GM23248 (cell line): ENCODE results near the gene DHX9. TPM values are rescaled to one million over a fixed set of nuclear protein-coding genes. Genes with fewer than 3 reads are reported as not detected.

ENCODE experiments used
- DNase-seq: peaks from one replicate; pipeline ENCODE4 v3.0.0-alpha.2; 2015
- H2AFZ ChIP-seq: fragments of 200-600 bp; sonication (generic); 2 replicates; pipeline ENCODE4 v1.6.1; 2016; ENCODE audit warnings: antibody characterized with exemption
- H3F3A ChIP-seq: fragments of 200-600 bp; sonication (generic); 2 replicates; pipeline ENCODE4 v1.6.1; 2016; ENCODE audit warnings: mild to moderate bottlenecking, antibody characterized with exemption, mixed run types; ENCODE audit not compliant: insufficient read depth
- H3K27ac ChIP-seq: fragments of 200-600 bp; sonication (generic); 2 replicates; pipeline ENCODE4 v1.5.1; 2016; ENCODE audit warnings: mild to moderate bottlenecking
- H3K27me3 ChIP-seq: fragments of 200-600 bp; sonication (generic); replicated peaks from 2 replicates; pipeline ENCODE4 v1.6.1; 2016; ENCODE audit warnings: mild to moderate bottlenecking; ENCODE audit not compliant: insufficient read depth
- H3K36me3 ChIP-seq: fragments of 200-600 bp; sonication (generic); 2 replicates; pipeline ENCODE4 v1.6.1; 2016; ENCODE audit warnings: low read depth, mild to moderate bottlenecking
- H3K4me1 ChIP-seq: fragments of 200-600 bp; sonication (generic); 2 replicates; pipeline ENCODE4 v1.6.1; 2016; ENCODE audit warnings: mild to moderate bottlenecking; ENCODE audit not compliant: insufficient read depth
- H3K4me2 ChIP-seq: fragments of 200-600 bp; sonication (generic); one replicate; pipeline ENCODE4 v1.6.1; 2016; ENCODE audit warnings: mild to moderate bottlenecking; ENCODE audit not compliant: unreplicated experiment
- H3K4me3 ChIP-seq: fragments of 200-600 bp; sonication (generic); 2 replicates; pipeline ENCODE4 v1.5.1; 2016; ENCODE audit warnings: mild to moderate bottlenecking
- H3K79me2 ChIP-seq: fragments of 200-600 bp; sonication (generic); 2 replicates; pipeline ENCODE4 v1.6.1; 2016; ENCODE audit warnings: mild to moderate bottlenecking; ENCODE audit not compliant: insufficient read depth
- H3K9ac ChIP-seq: fragments of 200-600 bp; sonication (generic); 2 replicates; pipeline ENCODE4 v1.6.1; 2016; ENCODE audit warnings: mild to moderate bottlenecking
- H3K9me2 ChIP-seq: fragments of 200-600 bp; sonication (generic); 2 replicates; pipeline ENCODE4 v1.6.1; 2016; ENCODE audit warnings: mixed run types, mild to moderate bottlenecking, moderate library complexity; ENCODE audit not compliant: insufficient read depth
- H3K9me3 ChIP-seq: fragments of 200-600 bp; sonication (generic); one replicate; pipeline ENCODE4 v1.6.1; 2017; ENCODE audit warnings: low read depth
- H4K20me1 ChIP-seq: fragments of 200-600 bp; sonication (generic); 2 replicates; pipeline ENCODE4 v1.6.0; 2016; ENCODE audit not compliant: insufficient read depth
- EZH2 ChIP-seq: fragments of 200-600 bp; sonication (generic); IDR thresholded peaks from 2 replicates; pipeline ENCODE4 v1.6.1; 2018; ENCODE audit warnings: antibody characterized with exemption, mild to moderate bottlenecking; ENCODE audit not compliant: insufficient read depth, poor library complexity, severe bottlenecking
- EZH2phosphoT487 ChIP-seq: fragments of 200-600 bp; sonication (generic); IDR thresholded peaks from 2 replicates; pipeline ENCODE4 v1.6.1; 2018; ENCODE audit warnings: antibody characterized with exemption, moderate library complexity, mild to moderate bottlenecking, low read depth; ENCODE audit not compliant: insufficient read depth
- WGBS, 2 experiments: methylation state at CpG; one replicate each; pipeline ENCODE4 v1.1.6; 2015 to 2017; ENCODE audit warnings: low lambda C conversion rate in 2 of 2, low coverage in 1 of 2; ENCODE audit errors: missing lambda C conversion rate in 2 of 2; 5-methylcytosine and 5-hydroxymethylcytosine counted together
- in situ Hi-C: fragments of 300-500 bp; cut with MboI; formaldehyde crosslinking; loops from 2 replicates; pipeline ENCODE4 v1.15.0; 2020
- polyA plus RNA-seq: library from polyadenylated mRNA; unstranded; fragments of >200 nt; fragmentation: Nextera tagmentation; extraction: Ambion mirVana; gene quantifications from 2 replicates; pipeline ENCODE4 v1.2.1, GENCODE V29; 2016
- total RNA-seq: library from RNA; depleted of rRNA; stranded (reverse); fragments of >200 nt; shearing (Covaris generic); gene quantifications from 2 replicates; pipeline ENCODE4 v1.2.3, GENCODE V29; 2014

The DHX9 gene
- total and polyA plus RNA-seq, 2 experiments from 2014 or later: 67.6 to 98.0 TPM

DNA sequence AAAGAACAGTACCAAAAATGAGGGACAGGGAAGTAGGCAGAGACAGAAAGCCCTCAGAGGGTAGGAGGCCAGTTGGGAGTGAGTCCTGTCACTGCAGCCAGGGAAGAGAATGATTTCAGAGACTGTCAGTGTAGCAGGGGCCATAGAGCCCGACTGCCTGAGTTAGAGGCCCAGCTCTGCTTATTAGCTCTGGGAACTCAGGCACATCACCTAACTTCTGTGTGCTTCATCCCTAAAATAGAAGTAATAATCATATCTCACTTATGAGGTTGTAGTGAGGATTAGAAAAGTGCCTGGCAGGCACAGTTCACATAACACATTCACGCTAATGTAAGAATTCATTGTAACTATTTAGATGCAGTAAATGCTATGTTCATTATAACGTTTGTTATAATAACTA lies 31.2 kb upstream of the DHX9 start:
- TF ChIP-seq EZH2phosphoT487: no peak
- no peak for TF ChIP-seq EZH2
- in situ Hi-C loops: no loop called here
- no peak overlapping the region for H3K4me3 ChIP-seq
- no peaks in the 10 kb centered on the region for H3K36me3 ChIP-seq
- no peaks in the 10 kb centered on the region for H3K4me1 ChIP-seq
- H3K79me2 ChIP-seq: no peaks in the 10 kb centered on the region
- no peaks in the 10 kb centered on the region for H3K27me3 ChIP-seq
- H2AFZ ChIP-seq: no peak overlapping the region
- H3K9me3 ChIP-seq: no peaks in the 10 kb centered on the region
- H3K9me2 ChIP-seq: no peaks in the 10 kb centered on the region
- no peak overlapping the region for H3K4me2 ChIP-seq
- H3K27ac ChIP-seq: no peak overlapping the region
- H3F3A ChIP-seq: no peaks in the 10 kb centered on the region
- H3K9ac ChIP-seq: no peak overlapping the region
- DNase-seq: no peak
- 66 to 67% methylated on average over 3 of the region's 3 CpGs for WGBS, 2 experiments
- no peaks in the 10 kb centered on the region for H4K20me1 ChIP-seq

DNA sequence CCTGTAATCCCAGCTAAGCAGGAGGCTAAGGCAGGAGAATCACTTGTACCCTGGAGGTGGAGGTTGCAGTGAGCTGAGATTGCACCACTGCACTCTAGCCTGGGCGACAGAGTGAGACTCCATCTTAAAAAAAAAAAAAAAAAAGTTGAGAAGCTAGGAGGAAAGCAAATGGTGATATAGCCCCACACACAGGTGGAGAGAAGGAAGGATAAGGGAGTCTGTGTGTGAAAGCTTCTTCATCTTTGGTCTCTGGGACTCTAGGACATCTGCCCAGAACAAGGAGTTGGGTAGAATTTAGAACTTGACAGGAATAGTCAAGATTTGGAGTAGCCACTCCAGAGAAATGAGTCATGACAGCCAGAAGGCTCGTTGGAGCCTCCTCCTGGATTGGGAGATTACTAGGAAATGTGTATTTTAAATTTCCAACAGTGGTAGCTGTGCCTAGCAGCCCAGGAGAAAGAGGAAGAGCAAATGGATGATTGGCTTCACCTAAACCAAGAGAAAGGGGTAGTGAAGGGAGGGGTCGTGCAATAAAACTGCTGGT lies 29.7 kb upstream of the DHX9 start:
- H3K27ac ChIP-seq: no peak overlapping the region
- no peaks in the 10 kb centered on the region for H3K36me3 ChIP-seq
- WGBS, 2 experiments: 50 to 54% methylated on average over 3 of the region's 3 CpGs
- H3K9me3 ChIP-seq: no peaks in the 10 kb centered on the region
- no peak for TF ChIP-seq EZH2
- no peak for TF ChIP-seq EZH2phosphoT487
- in situ Hi-C loops: no loop called here
- no peaks in the 10 kb centered on the region for H3K79me2 ChIP-seq
- no peak overlapping the region for H3K4me2 ChIP-seq
- H3K9ac ChIP-seq: no peak overlapping the region
- no peaks in the 10 kb centered on the region for H3F3A ChIP-seq
- no peaks in the 10 kb centered on the region for H4K20me1 ChIP-seq
- H3K9me2 ChIP-seq: no peaks in the 10 kb centered on the region
- H2AFZ ChIP-seq: no peak overlapping the region
- H3K27me3 ChIP-seq: no peaks in the 10 kb centered on the region
- H3K4me3 ChIP-seq: no peak overlapping the region
- DNase-seq: peak; percentile 45
- no peaks in the 10 kb centered on the region for H3K4me1 ChIP-seq

DNA sequence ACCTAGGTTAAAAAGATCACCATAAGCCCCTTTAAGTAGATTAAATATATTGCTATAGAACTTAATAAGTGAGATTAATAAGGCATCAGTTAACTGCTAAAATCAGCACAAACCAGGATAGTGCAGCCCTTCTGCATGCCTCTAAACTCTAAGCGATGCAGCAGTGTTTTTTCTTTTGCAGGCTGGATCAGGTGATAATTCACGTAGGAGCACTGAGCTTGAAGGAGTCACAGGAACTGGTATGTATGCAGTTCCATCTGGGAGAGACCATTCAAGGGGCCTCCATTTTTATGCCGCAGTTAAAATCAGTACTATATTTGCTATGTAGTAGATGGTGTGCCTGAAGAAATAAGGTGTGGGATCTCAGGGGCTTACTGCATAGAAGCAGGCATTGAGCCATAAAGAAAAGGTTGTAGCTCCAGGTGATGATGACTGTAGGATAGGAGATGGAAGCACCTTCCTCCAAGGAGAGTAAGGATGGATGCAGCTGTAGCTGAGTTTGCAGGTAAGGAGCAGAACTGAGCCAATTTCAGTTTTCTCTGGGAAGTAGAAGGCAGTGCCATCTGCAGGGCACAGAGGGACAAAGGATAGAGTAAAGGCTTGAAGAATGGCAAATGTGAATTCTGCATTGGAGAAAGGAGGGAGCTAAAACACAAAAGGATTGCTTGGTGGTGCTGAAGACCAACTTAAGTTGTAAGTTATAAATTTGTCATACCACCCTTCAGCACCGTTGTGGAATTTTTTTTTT lies 27.0 kb upstream of the DHX9 start:
- Histone ChIP-seq H3K9me2 (no peaks in the 10 kb centered on the region), H2AFZ (no peak overlapping the region), H3K4me2 (no peak overlapping the region), H3K79me2 (no peaks in the 10 kb centered on the region), H3K36me3 (no peaks in the 10 kb centered on the region), H3K9me3 (no peaks in the 10 kb centered on the region), H3K27ac (no peak overlapping the region), H3F3A (no peaks in the 10 kb centered on the region), H3K4me1 (no peaks in the 10 kb centered on the region), H3K4me3 (no peak overlapping the region), H3K27me3 (no peaks in the 10 kb centered on the region), H4K20me1 (no peaks in the 10 kb centered on the region), H3K9ac (no peak overlapping the region)
- 84 to 94% methylated on average over 4 of the region's 4 CpGs for WGBS, 2 experiments
- TF ChIP-seq EZH2: no peak
- no peak for TF ChIP-seq EZH2phosphoT487
- in situ Hi-C loops: no loop called here
- no peak for DNase-seq

DNA sequence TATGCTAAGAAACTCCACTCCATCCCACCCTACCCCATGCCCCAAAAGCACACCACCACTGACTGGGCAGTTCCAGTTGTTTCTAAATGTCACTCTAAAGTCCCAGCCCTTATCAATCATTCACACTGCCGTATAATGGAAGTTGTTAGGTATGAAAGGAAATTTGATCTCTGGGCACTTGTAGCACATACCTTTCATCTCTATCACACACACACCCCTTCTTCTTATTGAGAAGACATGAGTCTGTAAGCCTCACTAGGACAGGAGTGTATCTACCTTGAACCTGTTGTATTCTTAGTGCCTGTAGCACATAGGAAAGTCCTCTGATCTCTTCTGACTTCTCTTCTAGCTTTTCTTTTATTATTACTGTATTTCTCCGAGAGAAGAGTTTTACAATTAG lies 22.3 kb upstream of the DHX9 start:
- Histone ChIP-seq H3K4me2 (no peak overlapping the region), H2AFZ (no peak overlapping the region), H4K20me1 (no peaks in the 10 kb centered on the region), H3K4me1 (no peaks in the 10 kb centered on the region), H3K4me3 (no peak overlapping the region), H3K9me3 (no peaks in the 10 kb centered on the region), H3K36me3 (no peaks in the 10 kb centered on the region), H3K27ac (no peak overlapping the region), H3K79me2 (no peaks in the 10 kb centered on the region), H3K9me2 (no peaks in the 10 kb centered on the region), H3F3A (no peaks in the 10 kb centered on the region), H3K27me3 (no peaks in the 10 kb centered on the region), H3K9ac (no peak overlapping the region)
- DNase-seq: no peak
- in situ Hi-C loops: no loop called here
- WGBS, 2 experiments: 92 to 93% methylated on average over 2 of the region's 2 CpGs
- TF ChIP-seq EZH2phosphoT487: no peak
- no peak for TF ChIP-seq EZH2
